Stimulated activated naive CD4-positive, alpha-beta T cell (primary cell): Measurements from ENCODE around the gene GFPT2.

ENCODE experiments used
- DNase-seq, 6 experiments: peaks; one replicate each; lab custom pipeline; 2025; lab: John Stamatoyannopoulos, UW

GFPT2 gene

DNA sequence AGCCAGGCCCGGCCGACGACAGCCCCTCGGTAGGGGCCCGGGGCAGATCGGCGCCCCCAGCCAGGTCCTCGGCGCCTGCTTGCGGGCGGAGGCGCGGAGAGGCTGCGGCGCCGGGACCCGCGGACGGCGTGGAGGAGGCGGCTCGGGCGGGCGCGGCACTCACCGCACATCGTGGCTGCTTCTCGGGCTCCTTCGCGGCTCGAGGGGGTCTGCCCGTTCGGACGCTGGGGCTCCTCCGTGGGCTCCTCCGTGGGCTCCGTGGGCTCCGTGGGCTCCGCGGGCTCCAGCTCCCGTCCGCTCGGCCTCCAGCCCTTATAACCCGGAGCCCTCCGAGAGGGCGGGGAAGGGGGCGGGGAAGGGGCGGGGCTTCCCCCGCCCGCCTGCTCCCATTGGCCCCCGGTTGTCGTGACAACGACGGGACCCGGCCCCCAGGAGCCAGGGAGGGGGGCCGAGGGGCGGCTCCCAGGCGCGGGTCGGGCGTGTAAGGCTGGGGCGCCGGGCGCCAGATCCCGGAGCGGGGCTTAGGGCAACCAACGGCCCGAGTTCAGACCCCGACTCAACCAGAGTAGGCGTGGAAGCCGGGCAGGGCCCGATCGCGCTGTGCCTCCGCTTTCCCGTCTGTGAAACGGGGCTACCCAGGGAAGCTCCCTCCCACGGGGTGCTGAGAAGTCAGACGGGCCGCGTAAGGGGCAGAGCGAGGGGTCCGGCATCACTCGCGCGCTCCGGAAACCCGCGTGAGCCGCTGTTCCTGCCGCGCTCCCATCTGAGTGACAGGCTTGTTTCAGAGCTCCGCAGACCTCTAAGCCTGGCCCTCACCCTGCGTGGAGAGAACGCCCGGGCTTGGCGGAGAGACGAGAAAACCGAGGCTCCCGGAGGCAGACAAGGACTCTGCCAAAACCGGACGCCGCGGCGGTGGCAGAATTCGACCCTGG lies at the start of gene GFPT2:
TSS of gene GFPT2 (minus strand) at position 289 of the 932 bp plus-strand sequence. CDS start at position 170, 119 bp downstream.
- peak; percentile 48 to 75 (median 68) for DNase-seq

DNA sequence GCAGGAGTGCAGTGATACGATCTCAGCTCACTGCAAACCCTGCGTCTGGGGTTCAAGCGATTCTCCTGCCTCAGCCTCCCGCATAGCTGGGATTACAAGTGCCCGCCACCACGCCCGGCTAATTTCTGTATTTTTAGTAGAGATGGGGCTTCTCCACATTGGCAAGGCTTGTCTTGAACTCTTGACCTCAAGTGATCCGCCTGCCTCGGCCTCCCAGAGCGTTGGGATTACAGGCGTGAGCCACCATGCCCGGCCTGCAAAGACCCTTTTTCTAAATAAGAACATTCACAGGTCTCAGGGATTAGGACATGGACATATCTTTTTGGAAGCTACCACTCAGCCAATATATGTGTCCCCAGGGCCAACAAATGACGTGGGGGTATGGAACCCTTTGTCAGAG lies 49.6 kb upstream of the GFPT2 start:
- DNase-seq: no peak

DNA sequence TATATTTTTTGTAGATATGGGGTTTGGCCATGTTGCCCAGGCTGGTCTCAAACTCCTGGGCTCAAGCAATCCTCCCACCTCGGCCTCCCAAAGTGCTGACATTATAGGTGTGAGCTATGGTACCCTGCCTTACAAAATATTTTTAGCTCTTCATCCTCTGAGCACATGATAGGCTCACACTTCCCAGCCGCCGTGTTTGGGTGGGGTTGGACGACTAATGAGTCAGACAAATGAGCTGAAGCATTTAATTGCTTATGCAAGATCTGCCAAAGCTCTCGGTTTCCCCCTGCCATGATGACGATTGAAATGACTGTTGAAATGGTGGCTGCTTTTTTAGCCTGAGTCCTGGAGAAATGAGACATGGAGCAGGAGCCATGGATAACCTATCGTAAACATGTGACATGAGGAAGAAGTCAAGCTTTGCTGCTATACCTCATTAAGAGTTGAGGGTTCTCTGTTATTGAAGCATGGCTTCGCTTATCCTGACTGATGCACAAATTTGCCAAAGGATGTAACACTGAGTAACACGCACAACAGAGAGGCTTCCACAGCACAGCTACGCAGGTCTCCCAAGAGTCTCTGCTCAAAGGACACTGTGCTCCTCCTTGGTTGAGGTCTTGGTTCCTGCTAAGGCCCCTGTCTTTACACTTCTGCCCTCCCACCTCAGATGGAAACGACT lies 48.2 kb upstream of the GFPT2 start:
- DNase-seq: no peak

DNA sequence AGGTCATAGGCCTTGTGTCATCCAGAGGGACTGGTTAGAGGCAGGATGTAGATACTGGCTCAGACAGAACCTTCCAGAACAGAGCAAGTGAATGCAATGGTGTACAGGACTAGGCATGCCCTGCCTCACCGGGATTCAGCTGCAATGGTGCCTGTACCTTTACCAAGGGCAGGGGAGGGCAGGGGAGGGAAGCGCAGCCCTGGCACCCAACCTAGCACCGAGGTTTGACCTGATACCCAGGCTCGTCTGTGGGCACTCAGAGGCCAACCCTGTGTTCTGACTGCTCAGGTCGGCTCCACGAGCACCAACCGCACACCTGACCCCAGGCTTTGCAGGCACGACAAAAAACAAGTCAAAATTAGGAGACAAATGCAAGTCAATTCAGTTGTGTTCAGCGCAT lies 47.3 kb upstream of the GFPT2 start:
- no peak for DNase-seq

DNA sequence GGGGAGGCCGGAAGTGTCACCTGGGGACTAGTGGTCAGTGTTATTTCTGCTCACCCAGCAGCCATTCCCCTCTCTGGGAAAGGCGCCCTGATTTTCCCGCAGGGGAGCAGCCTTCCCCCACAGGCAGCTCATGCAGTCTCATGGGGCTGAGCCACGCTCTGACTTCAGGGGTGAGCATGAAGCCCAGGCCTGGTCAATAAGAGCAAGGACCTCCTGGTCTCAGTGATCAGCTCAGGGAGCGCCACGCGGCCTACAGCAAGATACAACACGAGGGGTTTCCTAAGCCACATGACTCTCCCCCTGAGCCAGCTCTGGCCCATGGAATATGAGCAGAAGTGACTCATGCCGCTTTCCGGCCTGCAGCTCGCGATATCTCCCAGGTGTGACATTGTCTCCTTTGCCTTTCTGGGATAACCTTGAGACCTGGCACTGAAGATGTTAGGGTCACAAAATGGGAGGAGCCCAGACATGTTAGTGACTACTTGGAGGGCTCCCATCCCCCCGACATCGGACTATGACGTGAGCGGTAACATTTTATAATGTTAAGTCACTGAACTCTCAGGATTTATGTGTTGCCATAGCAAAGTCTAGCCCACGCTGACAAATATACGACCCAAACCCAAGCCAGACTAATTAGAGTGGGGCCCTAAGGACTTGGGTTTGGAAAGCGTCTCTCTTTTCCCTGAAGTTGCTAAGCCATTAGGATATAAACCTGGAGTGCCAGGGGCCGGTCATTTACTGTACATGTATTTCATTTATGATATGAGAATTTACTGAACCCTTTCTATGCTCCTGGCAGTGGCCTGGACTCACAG lies 46.5 kb upstream of the GFPT2 start:
- no peak for DNase-seq

DNA sequence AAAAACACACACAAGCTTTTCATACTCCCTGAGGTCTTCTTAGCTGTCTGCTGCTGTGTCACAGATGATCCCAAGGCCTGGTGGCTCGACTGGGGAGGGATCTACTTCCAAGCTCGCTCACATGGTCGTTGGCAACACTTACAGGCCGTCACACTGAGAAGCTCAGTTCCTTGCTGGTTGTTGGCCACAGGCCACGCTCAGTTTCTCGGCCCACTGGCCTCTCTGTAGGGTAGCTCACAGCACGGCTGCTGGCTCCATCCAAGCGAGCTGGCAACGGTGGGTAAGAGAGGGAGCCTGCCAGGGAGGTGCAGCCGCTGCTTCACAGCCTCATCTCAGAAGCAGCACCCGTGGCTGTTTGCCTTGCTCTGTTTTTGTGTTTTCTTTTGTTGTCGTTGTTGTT lies 43.8 kb upstream of the GFPT2 start:
- no peak for DNase-seq

DNA sequence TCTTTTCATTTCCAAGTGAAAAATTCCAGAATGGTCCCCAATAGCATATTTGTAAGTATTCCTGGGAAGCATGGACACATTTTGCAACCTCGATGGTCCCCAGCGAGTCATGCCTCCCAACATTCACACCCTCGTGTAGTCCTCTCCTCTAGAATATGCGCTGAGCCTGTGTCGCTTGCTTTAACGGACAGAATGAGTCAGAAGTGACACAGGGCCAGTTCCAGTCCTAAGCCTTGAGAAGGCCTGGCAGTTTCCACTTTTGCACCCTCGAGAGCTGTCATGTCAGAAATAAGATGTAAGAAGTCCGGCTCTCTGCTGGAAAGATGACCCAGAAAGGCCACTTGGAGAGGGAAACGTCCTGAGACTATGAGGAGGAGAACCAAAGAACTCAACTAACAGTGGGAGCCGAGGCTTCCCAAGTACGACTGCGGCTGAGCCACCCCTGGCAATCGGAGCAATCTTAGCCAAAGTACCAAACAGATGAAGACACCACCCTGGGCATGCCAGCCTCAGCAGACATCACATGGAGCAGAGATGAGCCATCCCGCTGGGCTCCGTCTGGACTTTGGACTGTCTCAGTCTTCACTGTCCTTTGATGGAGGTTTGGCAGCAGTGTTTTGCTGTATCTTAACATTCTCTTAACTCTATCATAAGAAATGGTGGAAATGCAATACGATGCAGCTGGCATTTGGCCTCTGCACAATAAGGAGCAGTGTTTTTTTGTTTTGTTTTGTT lies 42.6 kb upstream of the GFPT2 start:
- no peak for DNase-seq

DNA sequence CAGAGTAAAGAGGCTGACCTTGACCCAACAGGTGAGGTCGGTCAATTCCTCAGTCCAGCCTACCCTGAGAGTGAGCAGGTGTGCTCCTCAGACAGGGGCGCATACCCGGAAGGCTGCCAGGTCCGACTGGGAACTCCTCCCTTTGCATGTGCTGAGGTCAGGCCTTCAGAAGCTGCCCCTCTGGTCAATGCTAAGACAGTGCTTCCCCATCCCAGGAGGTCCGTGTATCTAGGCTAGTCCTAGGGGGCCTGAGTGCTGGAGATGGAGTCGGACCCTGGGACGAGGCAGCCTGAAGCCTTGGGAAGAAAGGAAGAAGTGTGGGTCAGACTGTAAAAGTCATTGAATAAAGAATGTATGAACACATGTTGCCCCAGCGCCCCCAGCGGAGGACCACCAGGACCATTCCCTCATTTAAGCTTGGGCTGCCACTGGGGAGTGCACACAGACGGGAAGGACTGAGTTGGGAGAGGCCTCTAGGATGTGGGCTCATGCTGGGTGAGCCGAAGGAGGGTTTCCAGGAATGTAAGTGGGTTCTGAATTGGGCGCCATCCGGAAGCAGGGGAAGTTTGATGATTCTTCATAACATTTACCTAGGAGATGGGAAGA lies 41.0 kb upstream of the GFPT2 start:
- DNase-seq: no peak

DNA sequence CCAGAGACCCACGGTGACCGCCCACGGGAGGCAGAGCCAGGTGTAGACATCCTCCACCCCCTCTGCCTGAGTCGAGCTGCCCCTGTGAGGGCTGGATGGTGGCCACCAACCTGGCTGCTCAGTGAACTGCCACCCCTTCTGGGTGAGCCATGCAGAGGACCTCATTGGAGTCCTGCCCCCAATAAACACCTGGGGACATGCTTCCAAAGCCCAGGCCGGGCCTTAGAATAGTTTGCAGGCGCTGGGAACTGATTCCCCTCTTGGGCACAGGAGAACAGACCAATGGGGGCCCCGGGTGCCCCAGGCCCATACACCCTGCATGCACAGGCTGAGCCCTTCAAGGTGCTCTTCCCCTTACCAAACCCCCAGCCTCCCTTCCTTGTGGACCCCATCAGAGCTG lies 38.1 kb upstream of the GFPT2 start:
- no peak for DNase-seq

DNA sequence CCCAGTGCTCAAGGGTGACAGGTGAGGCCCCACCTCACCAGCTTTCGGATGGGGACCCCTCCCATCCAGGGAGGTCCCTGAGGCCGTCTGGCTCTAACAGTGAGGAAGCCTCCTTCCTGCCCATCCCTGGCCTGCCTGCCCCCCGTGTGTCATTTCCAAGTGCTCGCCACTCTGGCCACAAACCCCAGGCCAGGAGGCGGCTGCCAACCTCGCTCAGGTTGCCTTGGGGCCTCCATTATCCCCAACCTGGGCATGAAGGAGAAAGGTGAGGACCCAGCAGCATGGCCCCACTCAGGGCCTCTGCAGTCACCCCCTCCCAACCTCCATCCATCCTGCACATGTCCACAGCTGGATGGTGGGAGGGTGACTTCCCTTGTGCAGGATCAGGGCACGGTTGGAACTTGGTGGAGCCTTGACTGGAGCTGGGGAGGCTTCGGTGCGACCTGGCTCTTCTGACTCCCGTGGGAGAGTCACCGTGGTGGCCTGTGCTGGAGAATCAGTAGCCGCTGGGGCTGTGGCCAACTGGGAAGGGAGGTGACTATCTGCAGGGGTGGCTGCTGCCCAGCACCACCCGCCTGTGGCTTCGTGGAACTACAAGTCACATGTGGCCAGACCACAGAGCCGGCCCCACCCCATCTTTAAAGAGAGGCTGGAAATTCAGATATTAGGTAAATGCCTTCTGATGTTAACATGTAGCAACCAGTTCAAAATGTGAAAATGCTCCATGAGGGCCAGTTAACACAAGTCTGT lies 37.5 kb upstream of the GFPT2 start:
- no peak for DNase-seq

DNA sequence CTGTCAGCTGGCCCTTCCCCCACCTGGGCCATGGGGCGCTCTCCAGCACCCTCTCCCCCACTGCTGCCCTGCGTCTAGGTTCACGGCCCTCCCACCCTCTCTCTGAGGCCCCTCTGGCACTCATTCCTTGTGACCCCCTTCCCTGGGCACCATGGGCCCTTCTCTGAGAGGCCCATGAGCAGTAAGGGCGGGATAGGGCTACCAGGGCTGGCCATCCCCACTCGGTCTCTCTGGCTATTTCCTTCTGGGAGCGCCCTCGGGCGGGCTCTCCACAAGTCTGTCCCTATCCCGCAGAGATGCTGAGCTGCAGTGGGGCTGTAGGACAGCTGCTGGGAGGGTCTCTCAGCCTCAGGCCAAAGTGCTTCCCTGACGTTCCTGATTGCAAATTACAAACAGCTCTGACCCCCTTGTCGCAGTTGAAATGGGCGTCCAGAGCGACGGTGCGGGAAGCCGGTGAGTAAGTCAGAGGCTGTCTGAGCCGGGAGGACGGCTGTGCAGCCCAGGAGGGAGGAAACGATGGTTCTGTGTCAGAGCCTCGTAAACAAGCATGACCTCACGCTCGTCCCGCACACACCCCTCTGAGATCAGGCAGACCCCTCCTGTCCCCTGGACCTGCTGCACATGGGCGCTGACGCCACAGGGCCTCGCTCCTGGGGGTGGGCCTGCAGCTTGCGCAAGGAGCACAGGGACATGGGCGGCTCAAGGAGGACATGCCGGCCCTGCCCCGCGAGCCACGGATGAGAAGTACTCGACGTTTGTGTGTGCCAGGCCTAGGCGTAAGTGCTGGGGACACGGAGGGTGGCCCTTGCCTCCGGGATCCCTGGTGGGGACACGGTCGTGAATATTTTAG lies 36.3 kb upstream of the GFPT2 start:
- no peak for DNase-seq

DNA sequence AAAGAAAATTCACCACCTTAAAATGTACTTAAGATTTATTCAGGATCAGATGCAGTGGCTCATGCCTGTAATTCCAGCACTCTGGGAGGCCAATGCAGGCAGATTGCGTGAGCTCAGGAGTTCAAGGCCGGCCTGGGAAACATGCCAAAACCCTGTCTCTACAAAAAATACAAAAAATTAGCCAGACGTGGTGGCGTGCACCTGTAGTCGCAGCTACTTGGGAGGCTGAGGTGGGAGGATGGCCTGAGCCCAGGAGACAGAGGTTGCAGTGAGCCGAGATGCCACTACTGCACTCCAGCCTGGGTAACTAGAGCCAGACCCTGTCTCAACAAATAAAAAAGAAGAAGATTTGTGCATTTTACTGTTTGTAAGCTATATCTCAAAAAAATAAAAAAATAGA lies 34.7 kb upstream of the GFPT2 start:
- no peak for DNase-seq

DNA sequence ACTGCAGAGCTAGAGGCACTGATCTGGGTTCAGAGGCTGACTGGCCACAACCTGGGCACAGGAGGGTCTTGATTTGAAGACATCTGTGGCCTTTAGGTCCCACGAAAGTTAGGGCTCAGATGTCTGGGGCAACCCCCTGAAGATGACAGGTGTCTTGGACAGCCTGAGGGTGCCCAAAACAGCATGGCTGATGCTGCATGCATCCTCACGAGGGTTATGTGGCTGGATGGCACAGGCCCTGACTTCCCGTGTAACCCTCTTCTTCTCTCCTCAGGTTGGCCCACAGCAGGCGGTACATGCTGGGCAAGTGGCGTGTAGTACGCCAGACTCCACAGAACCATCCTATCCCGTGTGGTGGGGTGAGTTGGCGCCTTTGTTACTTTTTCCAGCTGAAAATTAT lies 29.8 kb upstream of the GFPT2 start:
- no peak for DNase-seq

DNA sequence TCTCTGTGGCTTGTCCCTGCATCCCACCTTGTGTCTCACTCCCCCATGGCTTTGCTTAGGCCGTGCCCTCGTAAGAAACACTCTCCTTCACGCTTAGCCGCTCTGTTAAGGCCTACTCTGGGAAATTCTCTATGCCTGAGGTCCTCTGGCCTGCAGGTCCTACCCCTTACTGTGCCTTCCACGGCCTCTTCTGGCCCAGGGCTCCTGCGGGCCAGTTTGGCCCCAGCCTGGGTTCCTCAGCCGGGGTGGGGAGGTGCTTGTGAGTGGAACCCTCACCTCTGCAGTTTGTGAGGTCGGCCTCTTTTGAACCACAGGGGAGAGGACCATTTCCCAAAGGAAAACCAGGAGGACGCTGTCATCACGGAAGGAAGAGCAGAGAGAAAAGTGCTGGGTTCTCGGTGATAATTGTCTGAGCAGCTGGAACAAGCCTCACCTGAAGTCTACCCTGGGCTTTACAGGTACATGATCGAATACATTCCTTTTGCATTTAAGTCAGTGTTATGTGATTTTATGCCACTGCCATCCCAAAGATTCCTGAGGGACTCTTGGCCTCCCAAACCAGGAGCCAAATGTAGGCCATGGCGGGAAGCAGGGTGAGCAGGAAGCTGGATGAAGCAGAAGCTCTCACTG lies 28.8 kb upstream of the GFPT2 start:
- DNase-seq: no peak

DNA sequence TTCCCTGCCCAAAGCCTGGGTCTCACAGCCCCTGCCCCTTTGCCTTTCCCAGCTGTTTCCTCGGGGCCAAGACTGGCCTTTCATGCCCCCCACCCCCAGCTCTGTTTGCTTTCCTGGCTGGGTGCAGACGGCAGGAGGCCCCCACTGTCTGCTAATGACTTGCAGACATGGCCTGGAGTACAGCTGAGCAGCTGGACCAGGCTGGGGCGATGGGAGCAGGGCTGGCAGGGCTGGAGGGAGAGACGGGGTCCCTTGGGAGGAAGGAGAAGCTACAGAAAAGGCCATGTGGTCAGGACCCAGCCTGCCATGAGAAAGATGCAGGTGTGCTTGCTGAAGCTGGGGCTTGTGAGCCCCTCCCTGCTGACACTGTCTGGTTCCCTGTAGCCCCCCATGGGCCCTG lies 28.3 kb upstream of the GFPT2 start:
- DNase-seq: no peak

DNA sequence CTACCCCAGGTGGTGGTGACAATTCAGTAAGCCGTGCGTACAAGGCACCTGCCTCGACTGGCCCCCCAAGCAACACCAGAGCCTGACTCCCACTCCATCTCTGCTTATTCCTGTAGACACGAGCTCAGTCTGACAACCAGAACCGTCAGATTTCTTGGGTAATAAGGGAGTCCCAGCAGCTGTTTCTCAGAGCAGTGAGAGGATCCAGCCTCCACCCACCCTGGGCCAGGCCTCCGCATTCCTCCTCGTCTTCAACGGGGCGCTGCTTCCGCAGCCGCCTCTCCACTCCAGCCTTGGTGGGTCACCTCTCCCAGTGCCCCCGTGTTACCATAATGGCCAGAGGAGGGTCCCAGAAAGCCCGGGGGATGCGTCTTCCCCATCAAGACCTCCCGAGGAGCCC lies 27.7 kb upstream of the GFPT2 start:
- no peak for DNase-seq

DNA sequence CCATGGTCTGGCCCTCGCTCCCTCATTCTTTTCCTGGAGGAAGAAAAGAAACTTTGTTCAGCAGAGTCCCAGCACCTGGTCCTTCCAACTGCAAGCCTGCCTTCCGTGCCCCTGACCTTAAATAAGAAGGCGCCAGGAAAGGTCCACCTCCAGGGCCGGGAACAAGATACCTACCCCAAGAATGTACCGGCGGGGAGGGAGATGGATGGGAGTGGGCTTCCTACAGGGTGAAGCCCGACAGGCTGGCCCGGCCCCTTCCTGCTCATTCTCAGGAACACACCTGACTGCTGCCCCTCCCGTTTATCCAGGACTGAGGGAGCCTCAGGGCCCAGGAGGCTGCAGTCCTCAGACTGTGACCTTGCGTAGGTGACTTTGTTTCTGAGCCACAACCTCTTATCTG lies 27.3 kb upstream of the GFPT2 start:
- no peak for DNase-seq

DNA sequence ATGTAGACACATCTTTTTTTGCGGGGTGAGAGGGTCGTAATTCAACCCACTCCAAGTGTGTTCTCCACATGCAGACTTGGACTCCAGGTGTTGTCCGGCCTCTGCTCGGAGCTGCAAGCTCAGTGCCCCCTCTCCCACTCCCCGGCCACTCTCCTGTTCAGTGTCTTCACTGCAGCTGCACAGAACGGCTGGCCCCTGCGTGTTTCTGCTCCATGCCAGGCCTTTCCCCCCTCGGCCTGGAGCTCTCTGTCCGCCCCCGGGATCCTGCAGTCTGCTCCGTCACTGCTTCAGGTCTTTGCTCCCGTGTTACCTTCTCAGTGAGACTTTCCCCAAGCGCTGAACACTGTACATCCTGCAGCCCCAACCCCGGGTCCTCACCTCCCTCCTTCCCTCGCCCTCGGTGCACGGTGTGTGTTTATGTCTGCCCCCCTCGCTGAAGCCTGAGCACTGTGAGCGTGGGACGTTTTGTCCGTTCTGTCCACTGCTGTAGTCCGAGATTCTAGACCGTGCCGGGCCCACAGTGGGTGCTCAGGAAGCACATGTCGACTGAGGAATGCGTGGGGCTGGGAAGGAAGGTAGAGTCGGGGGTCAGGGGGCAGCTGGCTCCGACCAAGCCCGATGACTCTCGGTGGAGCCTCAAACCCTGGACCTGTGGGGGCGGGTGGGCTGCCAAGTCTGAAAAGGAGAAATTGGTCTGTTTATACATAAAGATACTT lies 26.4 kb upstream of the GFPT2 start:
- no peak for DNase-seq
